ENCODE data around the gene BRD8. TPM values are rescaled to one million over a fixed set of nuclear protein-coding genes. Genes with fewer than 3 reads are reported as not detected.

The BRD8 gene
- total and polyA plus RNA-seq, 9 of the 15 experiments (the other 6 are each of a cell fraction or from before 2014, with no cell fraction given): 54.6 to 163 (median 87.0) TPM

DNA sequence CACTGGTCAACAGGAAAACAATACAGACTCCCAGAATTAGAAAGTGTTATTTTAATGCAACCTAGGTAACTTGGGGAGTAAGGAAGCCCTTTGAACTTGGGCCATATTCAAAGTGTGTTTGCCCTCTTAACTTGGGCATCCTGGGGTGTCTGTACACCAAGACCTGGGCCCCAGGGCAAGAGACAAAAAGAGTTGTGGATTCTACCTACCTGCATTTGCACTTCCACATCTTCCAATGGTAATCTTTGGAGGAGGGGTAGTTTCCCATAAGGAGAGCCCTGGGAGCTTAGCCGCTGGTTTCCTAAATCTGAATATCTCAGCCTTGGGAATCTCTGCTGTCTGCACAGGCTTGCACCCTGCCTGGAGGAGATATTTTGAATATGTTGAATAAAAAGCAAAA, 86.1 kb downstream of the BRD8 start (continued):
- TF ChIP-seq ATF6 (CRISPR knock-in tag; IDR thresholded peaks at IDR 0.05) (no peak), EWSR1 (IDR thresholded peaks at IDR 0.05; ENCODE audit: borderline replicate concordance, low read depth, partially characterized antibody) (no peak)
- TF ChIP-seq, protein P1, sequence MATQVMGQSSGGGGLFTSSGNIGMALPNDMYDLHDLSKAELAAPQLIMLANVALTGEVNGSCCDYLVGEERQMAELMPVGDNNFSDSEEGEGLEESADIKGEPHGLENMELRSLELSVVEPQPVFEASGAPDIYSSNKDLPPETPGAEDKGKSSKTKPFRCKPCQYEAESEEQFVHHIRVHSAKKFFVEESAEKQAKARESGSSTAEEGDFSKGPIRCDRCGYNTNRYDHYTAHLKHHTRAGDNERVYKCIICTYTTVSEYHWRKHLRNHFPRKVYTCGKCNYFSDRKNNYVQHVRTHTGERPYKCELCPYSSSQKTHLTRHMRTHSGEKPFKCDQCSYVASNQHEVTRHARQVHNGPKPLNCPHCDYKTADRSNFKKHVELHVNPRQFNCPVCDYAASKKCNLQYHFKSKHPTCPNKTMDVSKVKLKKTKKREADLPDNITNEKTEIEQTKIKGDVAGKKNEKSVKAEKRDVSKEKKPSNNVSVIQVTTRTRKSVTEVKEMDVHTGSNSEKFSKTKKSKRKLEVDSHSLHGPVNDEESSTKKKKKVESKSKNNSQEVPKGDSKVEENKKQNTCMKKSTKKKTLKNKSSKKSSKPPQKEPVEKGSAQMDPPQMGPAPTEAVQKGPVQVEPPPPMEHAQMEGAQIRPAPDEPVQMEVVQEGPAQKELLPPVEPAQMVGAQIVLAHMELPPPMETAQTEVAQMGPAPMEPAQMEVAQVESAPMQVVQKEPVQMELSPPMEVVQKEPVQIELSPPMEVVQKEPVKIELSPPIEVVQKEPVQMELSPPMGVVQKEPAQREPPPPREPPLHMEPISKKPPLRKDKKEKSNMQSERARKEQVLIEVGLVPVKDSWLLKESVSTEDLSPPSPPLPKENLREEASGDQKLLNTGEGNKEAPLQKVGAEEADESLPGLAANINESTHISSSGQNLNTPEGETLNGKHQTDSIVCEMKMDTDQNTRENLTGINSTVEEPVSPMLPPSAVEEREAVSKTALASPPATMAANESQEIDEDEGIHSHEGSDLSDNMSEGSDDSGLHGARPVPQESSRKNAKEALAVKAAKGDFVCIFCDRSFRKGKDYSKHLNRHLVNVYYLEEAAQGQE (IDR thresholded peaks at IDR 0.05; ENCODE audit: borderline replicate concordance): no peak
- TF ChIP-seq, protein P1 (CRISPR knock-in tag; IDR thresholded peaks at IDR 0.05; ENCODE audit: low read depth): no peak

All from K562 (cell line).